HCT116 (cell line): ENCODE measurements around the gene COL4A3. TPM values are rescaled to one million over a fixed set of nuclear protein-coding genes. Genes with fewer than 3 reads are reported as not detected.

Source experiments
- ATAC-seq: fragments of 200-7000 bp; cut with Tn5 transposase; 2 replicates; pipeline ENCODE4 v1.9.1; 2020; ENCODE audit warnings: mild to moderate bottlenecking, moderate library complexity
- Bru-seq: library from RNA; stranded (reverse); fragments of 400-500 nt; gene quantifications from one replicate; lab custom pipeline; 2021; lab: Mats Ljungman, UMichigan
- BruChase-seq, 2 experiments: library from RNA; stranded (reverse); fragments of 400-500 nt; gene quantifications; one replicate each; lab custom pipeline; 2021; lab: Mats Ljungman, UMichigan
- BruUV-seq: library from RNA; stranded (reverse); fragments of 400-500 nt; replicated peaks from 2 replicates; lab custom pipeline; 2021; lab: Mats Ljungman, UMichigan
- CTCF ChIA-PET: fragments of 300-600 bp; sonication (Branson Sonifier 250); formaldehyde crosslinking; loops from one replicate; lab custom pipeline; 2021; ENCODE audit warnings: antibody characterized with exemption; lab: Charles Lee
- POLR2A ChIA-PET: fragments of 300-600, 350-600 bp; sonication (Branson Sonifier 250); formaldehyde crosslinking; loops from one replicate; lab custom pipeline; 2021; ENCODE audit warnings: antibody characterized with exemption; lab: Charles Lee
- RAD21 ChIA-PET, 2 experiments: fragments of 300-600 bp; sonication (Branson Sonifier 250); formaldehyde crosslinking; loops; one replicate each; lab custom pipeline; 2023; ENCODE audit warnings: low total read pairs in 2 of 2; ENCODE audit not compliant: uncharacterized antibody in 2 of 2, unreplicated experiment in 2 of 2, low non-redundant PET in 1 of 2; lab: Charles Lee
- DNase-seq: peaks from one replicate; pipeline ENCODE4 v3.0.0-alpha.2; 2010; ENCODE audit warnings: low read depth, low spot score
- H2AFZ ChIP-seq: fragments of 200-600 bp; shearing (Covaris generic), sonication (generic); 2 replicates; pipeline ENCODE4 v1.6.1; 2017; ENCODE audit warnings: low read depth, mixed run types, mixed read lengths, antibody characterized with exemption, low read length; ENCODE audit not compliant: poor library complexity, severe bottlenecking
- H3K27ac ChIP-seq: 2 replicates; pipeline ENCODE4 v1.5.1; 2012; ENCODE audit warnings: low read depth, low read length
- H3K27me3 ChIP-seq: fragments of 200-600 bp; sonication (generic); 2 replicates; pipeline ENCODE4 v1.6.1; 2016; ENCODE audit warnings: mixed run types, low read length, mixed read lengths; ENCODE audit not compliant: insufficient read depth
- H3K36me3 ChIP-seq, 2 experiments: fragments of 200-500 bp in 1 of 2; fragments of 200-600 bp in 1 of 2; sonication (Bioruptor generic) in 1 of 2; sonication (generic) in 1 of 2; 2 replicates each; pipeline versions ENCODE4 v1.5.1 to v1.6.1; 2014 to 2016; ENCODE audit warnings: low read length in 2 of 2, inconsistent platforms in 1 of 2, mixed read lengths in 1 of 2, mixed run types in 1 of 2; ENCODE audit not compliant: insufficient read depth in 2 of 2, control insufficient read depth in 1 of 2
- H3K4me1 ChIP-seq, 2 experiments: fragments of 200-600 bp in 1 of 2; sonication (generic) in 1 of 2; 2 replicates each; pipeline versions ENCODE4 v1.5.1 to v1.6.1; 2012 to 2017; ENCODE audit warnings: low read length in 2 of 2, inconsistent platforms in 1 of 2, mild to moderate bottlenecking in 1 of 2, mixed read lengths in 1 of 2, mixed run types in 1 of 2, moderate library complexity in 1 of 2; ENCODE audit not compliant: insufficient read depth in 2 of 2, control insufficient read depth in 1 of 2
- H3K4me2 ChIP-seq: fragments of 200-600 bp; sonication (generic); 2 replicates; pipeline ENCODE4 v1.6.1; 2017; ENCODE audit warnings: mixed run types, low read length, mixed read lengths
- H3K4me3 ChIP-seq, 2 experiments: fragments of 200-600 bp in 1 of 2; sonication (generic) in 1 of 2; replicated peaks in 1 of 2; 2 replicates each; pipeline ENCODE4 v1.5.1; 2011 to 2016; ENCODE audit warnings: low read length in 2 of 2, control low read depth in 1 of 2, low read depth in 1 of 2, mild to moderate bottlenecking in 1 of 2, mixed read lengths in 1 of 2, mixed run types in 1 of 2
- H3K79me2 ChIP-seq: fragments of 200-600 bp; sonication (generic); 2 replicates; pipeline ENCODE4 v1.6.1; 2017; ENCODE audit warnings: mild to moderate bottlenecking, mixed run types, low read length, moderate library complexity, mixed read lengths; ENCODE audit not compliant: insufficient read depth
- H3K9ac ChIP-seq: fragments of 200-600 bp; sonication (generic); 2 replicates; pipeline ENCODE4 v1.6.1; 2016; ENCODE audit warnings: low read length, mixed read lengths
- H3K9me2 ChIP-seq: fragments of 200-600 bp; sonication (generic), shearing (Covaris generic); 2 replicates; pipeline ENCODE4 v1.6.1; 2017; ENCODE audit warnings: mixed run types, mild to moderate bottlenecking, moderate library complexity; ENCODE audit not compliant: insufficient read depth
- H3K9me3 ChIP-seq, 2 experiments: fragments of 200-500 bp in 1 of 2; fragments of 200-600 bp in 1 of 2; sonication (Bioruptor generic) in 1 of 2; sonication (generic) in 1 of 2; 2 replicates each; pipeline ENCODE4 v1.6.1; 2014 to 2017; ENCODE audit warnings: low read length in 2 of 2, mixed read lengths in 2 of 2, inconsistent platforms in 1 of 2, low read depth in 1 of 2, mild to moderate bottlenecking in 1 of 2, mixed run types in 1 of 2, moderate library complexity in 1 of 2; ENCODE audit not compliant: control insufficient read depth in 1 of 2, insufficient read depth in 1 of 2
- H4K20me1 ChIP-seq: fragments of 200-600 bp; sonication (generic), shearing (Covaris generic); 2 replicates; pipeline ENCODE4 v1.6.1; 2017; ENCODE audit warnings: mixed run types, mild to moderate bottlenecking, moderate library complexity; ENCODE audit not compliant: insufficient read depth
- CBX3 ChIP-seq: IDR thresholded peaks from 2 replicates; pipeline ENCODE4 v1.6.1; 2012; ENCODE audit warnings: low read depth
- CEBPB ChIP-seq: IDR thresholded peaks from 2 replicates; pipeline ENCODE4 v1.6.1; 2012; ENCODE audit warnings: low read depth
- EGR1 ChIP-seq: IDR thresholded peaks from 2 replicates; pipeline ENCODE4 v1.6.1; 2012; ENCODE audit warnings: low read depth
- ELF1 ChIP-seq: IDR thresholded peaks from 2 replicates; pipeline ENCODE4 v1.6.1; 2012; ENCODE audit warnings: low read depth, borderline replicate concordance
- EZH2 ChIP-seq: fragments of 200-600 bp; sonication (generic); IDR thresholded peaks from 2 replicates; pipeline ENCODE4 v1.6.1; 2017; ENCODE audit warnings: antibody characterized with exemption, mixed run types
- JUND ChIP-seq: IDR thresholded peaks from 2 replicates; pipeline ENCODE4 v1.6.1; 2012
- MAX ChIP-seq: IDR thresholded peaks from 2 replicates; pipeline ENCODE4 v1.6.1; 2012
- POLR2AphosphoS5 ChIP-seq: IDR thresholded peaks from 2 replicates; pipeline ENCODE4 v1.6.1; 2011; ENCODE audit warnings: mild to moderate bottlenecking, low read depth, low read length, moderate library complexity
- SP1 ChIP-seq: IDR thresholded peaks from 2 replicates; pipeline ENCODE4 v1.6.1; 2012; ENCODE audit warnings: low read depth
- SRF ChIP-seq: IDR thresholded peaks from 2 replicates; pipeline ENCODE4 v1.6.1; 2012; ENCODE audit warnings: low read depth
- TCF7L2 ChIP-seq: IDR thresholded peaks from 2 replicates; pipeline ENCODE4 v1.7.0; 2011; ENCODE audit warnings: borderline replicate concordance, inconsistent platforms; ENCODE audit not compliant: insufficient read depth, insufficient read length; ENCODE audit errors: extremely low read depth
- YY1 ChIP-seq: IDR thresholded peaks from 2 replicates; pipeline ENCODE4 v1.6.1; 2011; ENCODE audit warnings: low read length, low read depth, moderate library complexity, mild to moderate bottlenecking; ENCODE audit not compliant: insufficient replicate concordance; ENCODE audit errors: extremely low read depth
- ZBTB33 ChIP-seq: IDR thresholded peaks from 2 replicates; pipeline ENCODE4 v1.6.1; 2011; ENCODE audit warnings: mild to moderate bottlenecking, low read length, moderate library complexity; ENCODE audit not compliant: insufficient replicate concordance; ENCODE audit errors: extremely low read depth
- ZNF274 ChIP-seq: fragments of 200-500 bp; sonication (Bioruptor generic); IDR thresholded peaks from 2 replicates; pipeline ENCODE4 v1.6.1; 2014; ENCODE audit warnings: mild to moderate bottlenecking, low read depth, low read length, inconsistent platforms
- intact Hi-C: fragments of 100-400 bp; cut with micrococcal nuclease; formaldehyde crosslinking; loops from 2 replicates; pipeline ENCODE4 v1.10.0; 2022
- long read RNA-seq: library from polyadenylated mRNA; unstranded; transcript quantifications from one replicate; pipeline ENCODE4 v2.0.0, GENCODE V29; 2021; ENCODE audit not compliant: unreplicated experiment
- polyA plus RNA-seq: library from polyadenylated mRNA; unstranded; fragments of >200 nt; gene quantifications from 2 replicates; pipeline ENCODE4 v1.2.1, GENCODE V29; 2012; ENCODE audit warnings: missing spikeins
- total RNA-seq: library from RNA; stranded (reverse); gene quantifications from one replicate; pipeline ENCODE4 v1.2.1, GENCODE V29; 2021; ENCODE audit not compliant: unreplicated experiment
- TF ChIP-seq, protein P1 (sequence below): IDR thresholded peaks from 2 replicates; pipeline ENCODE4 v1.6.1; 2012; ENCODE audit warnings: low read depth
- TF ChIP-seq, protein P2 (sequence below): IDR thresholded peaks from 2 replicates; pipeline ENCODE4 v1.6.1; 2012
- TF ChIP-seq, protein P3 (sequence below), 3 experiments: fragments of 200-600 bp in 1 of 3; sonication (generic) in 1 of 3; IDR thresholded peaks in 2 of 3; conservative IDR thresholded peaks in 1 of 3; 2 replicates each; pipeline ENCODE4 v1.5.1; 2012 to 2017; ENCODE audit warnings: low read depth in 2 of 3, low read length in 2 of 3, antibody characterized with exemption in 1 of 3, borderline replicate concordance in 1 of 3, control low read depth in 1 of 3, mild to moderate bottlenecking in 1 of 3, mixed read lengths in 1 of 3, mixed run types in 1 of 3, moderate library complexity in 1 of 3; ENCODE audit not compliant: insufficient read depth in 1 of 3

The COL4A3 gene
- total RNA-seq: 4.9 TPM
- polyA plus RNA-seq: 3.7 and 4.3 TPM in 2 replicates
- percentile 51 among the genes with signal in this experiment for Bru-seq, nascent RNA
- BruChase-seq, experiment 1, labeled RNA remaining after a 6-hour chase: percentile 50 among the genes with signal in this experiment
- BruChase-seq, experiment 2, labeled RNA remaining after a 2-hour chase: percentile 56 among the genes with signal in this experiment
- long read RNA-seq, partial matches to known transcripts: 1 of 8 reads
- long read RNA-seq, other reads (novel, unspliced or antisense): 7 of 8 reads

- Histone ChIP-seq H3K9me2 (no peaks in the 10 kb centered on the region), H4K20me1 (no peaks in the 10 kb centered on the region), H2AFZ (peak within 1 kb of the TSS; percentile 74), H3K9me3 (no peaks in the 10 kb centered on the region), H3K9ac (peak within 1 kb of the TSS; percentile 62), H3K4me1 (peaks cover 5 to 12% of the 10 kb centered on the region in 2 experiments; a peak in 3 of 4 replicates), H3K79me2 (no peaks in the 10 kb centered on the region), H3K4me2 (peak within 1 kb of the TSS; percentile 92), H3K27ac (peak within 1 kb of the TSS; percentile 64), H3K4me3 (peak within 1 kb of the TSS; percentile 63 to 74), H3K27me3 (no peaks in the 10 kb centered on the region), H3K36me3 (no peaks in the 10 kb centered on the region)
- POLR2A ChIA-PET: no interaction called here
- CTCF ChIA-PET: no interaction called here
- intact Hi-C loops: no loop called here
- peak; percentile 61 for DNase-seq
- no TSS peak for BruUV-seq
- ATAC-seq: peak; percentile 91
- RAD21 ChIA-PET: no interaction called here
- TF ChIP-seq CEBPB (no peak), ZBTB33 (no peak), JUND (no peak), SRF (no peak), SP1 (peak; percentile 6; the same call in 1 of the 2 replicates), MAX (peak; percentile 46), TCF7L2 (no peak), EZH2 (no peak), EGR1 (no peak), ZNF274 (no peak), YY1 (no peak), CBX3 (no peak), POLR2AphosphoS5 (peak; percentile 36; the same call in 1 of the 2 replicates), ELF1 (no peak)
- TF ChIP-seq, protein P1, sequence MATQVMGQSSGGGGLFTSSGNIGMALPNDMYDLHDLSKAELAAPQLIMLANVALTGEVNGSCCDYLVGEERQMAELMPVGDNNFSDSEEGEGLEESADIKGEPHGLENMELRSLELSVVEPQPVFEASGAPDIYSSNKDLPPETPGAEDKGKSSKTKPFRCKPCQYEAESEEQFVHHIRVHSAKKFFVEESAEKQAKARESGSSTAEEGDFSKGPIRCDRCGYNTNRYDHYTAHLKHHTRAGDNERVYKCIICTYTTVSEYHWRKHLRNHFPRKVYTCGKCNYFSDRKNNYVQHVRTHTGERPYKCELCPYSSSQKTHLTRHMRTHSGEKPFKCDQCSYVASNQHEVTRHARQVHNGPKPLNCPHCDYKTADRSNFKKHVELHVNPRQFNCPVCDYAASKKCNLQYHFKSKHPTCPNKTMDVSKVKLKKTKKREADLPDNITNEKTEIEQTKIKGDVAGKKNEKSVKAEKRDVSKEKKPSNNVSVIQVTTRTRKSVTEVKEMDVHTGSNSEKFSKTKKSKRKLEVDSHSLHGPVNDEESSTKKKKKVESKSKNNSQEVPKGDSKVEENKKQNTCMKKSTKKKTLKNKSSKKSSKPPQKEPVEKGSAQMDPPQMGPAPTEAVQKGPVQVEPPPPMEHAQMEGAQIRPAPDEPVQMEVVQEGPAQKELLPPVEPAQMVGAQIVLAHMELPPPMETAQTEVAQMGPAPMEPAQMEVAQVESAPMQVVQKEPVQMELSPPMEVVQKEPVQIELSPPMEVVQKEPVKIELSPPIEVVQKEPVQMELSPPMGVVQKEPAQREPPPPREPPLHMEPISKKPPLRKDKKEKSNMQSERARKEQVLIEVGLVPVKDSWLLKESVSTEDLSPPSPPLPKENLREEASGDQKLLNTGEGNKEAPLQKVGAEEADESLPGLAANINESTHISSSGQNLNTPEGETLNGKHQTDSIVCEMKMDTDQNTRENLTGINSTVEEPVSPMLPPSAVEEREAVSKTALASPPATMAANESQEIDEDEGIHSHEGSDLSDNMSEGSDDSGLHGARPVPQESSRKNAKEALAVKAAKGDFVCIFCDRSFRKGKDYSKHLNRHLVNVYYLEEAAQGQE: no peak
- TF ChIP-seq, protein P2, sequence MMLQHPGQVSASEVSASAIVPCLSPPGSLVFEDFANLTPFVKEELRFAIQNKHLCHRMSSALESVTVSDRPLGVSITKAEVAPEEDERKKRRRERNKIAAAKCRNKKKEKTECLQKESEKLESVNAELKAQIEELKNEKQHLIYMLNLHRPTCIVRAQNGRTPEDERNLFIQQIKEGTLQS: no peak
- TF ChIP-seq, protein P3, sequence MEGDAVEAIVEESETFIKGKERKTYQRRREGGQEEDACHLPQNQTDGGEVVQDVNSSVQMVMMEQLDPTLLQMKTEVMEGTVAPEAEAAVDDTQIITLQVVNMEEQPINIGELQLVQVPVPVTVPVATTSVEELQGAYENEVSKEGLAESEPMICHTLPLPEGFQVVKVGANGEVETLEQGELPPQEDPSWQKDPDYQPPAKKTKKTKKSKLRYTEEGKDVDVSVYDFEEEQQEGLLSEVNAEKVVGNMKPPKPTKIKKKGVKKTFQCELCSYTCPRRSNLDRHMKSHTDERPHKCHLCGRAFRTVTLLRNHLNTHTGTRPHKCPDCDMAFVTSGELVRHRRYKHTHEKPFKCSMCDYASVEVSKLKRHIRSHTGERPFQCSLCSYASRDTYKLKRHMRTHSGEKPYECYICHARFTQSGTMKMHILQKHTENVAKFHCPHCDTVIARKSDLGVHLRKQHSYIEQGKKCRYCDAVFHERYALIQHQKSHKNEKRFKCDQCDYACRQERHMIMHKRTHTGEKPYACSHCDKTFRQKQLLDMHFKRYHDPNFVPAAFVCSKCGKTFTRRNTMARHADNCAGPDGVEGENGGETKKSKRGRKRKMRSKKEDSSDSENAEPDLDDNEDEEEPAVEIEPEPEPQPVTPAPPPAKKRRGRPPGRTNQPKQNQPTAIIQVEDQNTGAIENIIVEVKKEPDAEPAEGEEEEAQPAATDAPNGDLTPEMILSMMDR (IDR thresholded peaks at IDR 0.05 in 2 of 3, conservative IDR thresholded peaks at IDR 0.05 in 1 of 3; ENCODE audit: borderline replicate concordance in 1 of 3, insufficient read depth in 1 of 3, low read depth in 2 of 3, low read length in 2 of 3): no peak
Observed at GRCh38 chr2:227163998-227164762, at the start of gene COL4A3, which contains the start of gene COL4A4. COL4A3 (plus strand) TSS chr2:227164624; CDS start chr2:227164727, 103 bp downstream. COL4A4 (minus strand) TSS chr2:227164205; CDS start chr2:227147483, 16,722 bp downstream.
